IMR-90 (cell line): ENCODE measurements around the gene SREBF2. TPM values are rescaled to one million over a fixed set of nuclear protein-coding genes. Genes with fewer than 3 reads are reported as not detected.

Experiments used
- ATAC-seq: fragments of 200-7000 bp; cut with Tn5 transposase; 2 replicates; pipeline ENCODE4 v1.9.1; 2020; ENCODE audit warnings: low read depth, mild to moderate bottlenecking, moderate library complexity
- BruUV-seq: library from RNA; stranded (reverse); fragments of 400-500 nt; replicated peaks from 2 replicates; lab custom pipeline; 2021; lab: Mats Ljungman, UMichigan
- CTCF ChIA-PET: fragments of 300-600 bp; formaldehyde crosslinking; extraction: SDS; loops from one replicate; lab custom pipeline; 2021; ENCODE audit warnings: antibody characterized with exemption; lab: Yijun Ruan, JAX
- POLR2A ChIA-PET: fragments of 300-600 bp; sonication (Branson Sonifier 250); formaldehyde crosslinking; loops from one replicate; lab custom pipeline; 2022; ENCODE audit warnings: antibody characterized with exemption; ENCODE audit not compliant: unreplicated experiment; lab: Charles Lee
- DNase-seq: peaks from one replicate; pipeline ENCODE4 v3.0.0; 2013
- H2AFZ ChIP-seq: replicated peaks from 2 replicates; pipeline ENCODE3; 2013; ENCODE audit warnings: low read length, mild to moderate bottlenecking; ENCODE audit not compliant: poor library complexity
- H2AK5ac ChIP-seq: 2 replicates; pipeline ENCODE4 v1.6.1; 2013; ENCODE audit warnings: low read depth, low read length, inconsistent platforms
- H2AK9ac ChIP-seq: replicated peaks from 2 replicates; pipeline ENCODE3; 2013; ENCODE audit warnings: mild to moderate bottlenecking, low read depth, low read length, moderate library complexity; ENCODE audit not compliant: poor library complexity
- H2BK120ac ChIP-seq: 2 replicates; pipeline ENCODE4 v1.6.1; 2013; ENCODE audit warnings: low read depth, low read length, inconsistent platforms
- H2BK15ac ChIP-seq: 3 replicates; pipeline ENCODE4 v1.6.1; 2013; ENCODE audit warnings: low read depth, low read length, inconsistent platforms
- H2BK20ac ChIP-seq: 2 replicates; pipeline ENCODE4 v1.6.1; 2013; ENCODE audit warnings: low read depth, mild to moderate bottlenecking, inconsistent platforms, low read length, moderate library complexity
- H2BK5ac ChIP-seq: 2 replicates; pipeline ENCODE4 v1.6.1; 2013; ENCODE audit warnings: mild to moderate bottlenecking, low read depth, low read length, inconsistent platforms; ENCODE audit not compliant: poor library complexity, severe bottlenecking
- H3K14ac ChIP-seq: replicated peaks from 2 replicates; pipeline ENCODE4 v1.6.1; 2013; ENCODE audit warnings: low read depth, low read length, inconsistent platforms
- H3K18ac ChIP-seq: 2 replicates; pipeline ENCODE4 v1.6.1; 2013; ENCODE audit warnings: low read depth, low read length, control low read depth
- H3K23ac ChIP-seq: 2 replicates; pipeline ENCODE4 v1.6.1; 2013; ENCODE audit warnings: low read depth, low read length, inconsistent platforms
- H3K27ac ChIP-seq: 2 replicates; pipeline ENCODE4 v1.5.1; 2013; ENCODE audit warnings: mild to moderate bottlenecking, control low read depth, low read length; ENCODE audit not compliant: insufficient read depth
- H3K27me3 ChIP-seq: 2 replicates; pipeline ENCODE4 v1.6.1; 2013; ENCODE audit warnings: low read length; ENCODE audit not compliant: control insufficient read depth, insufficient read depth
- H3K36me3 ChIP-seq: 2 replicates; pipeline ENCODE4 v1.6.1; 2013; ENCODE audit warnings: low read length, mixed read lengths; ENCODE audit not compliant: control insufficient read depth, insufficient read depth
- H3K4ac ChIP-seq: 2 replicates; pipeline ENCODE4 v1.6.1; 2013; ENCODE audit warnings: low read depth, low read length, inconsistent platforms
- H3K4me1 ChIP-seq: 2 replicates; pipeline ENCODE4 v1.6.1; 2013; ENCODE audit warnings: low read length, mixed read lengths; ENCODE audit not compliant: control insufficient read depth, insufficient read depth
- H3K4me2 ChIP-seq: 2 replicates; pipeline ENCODE4 v1.6.1; 2013; ENCODE audit warnings: low read depth, mild to moderate bottlenecking, control low read depth, low read length, moderate library complexity
- H3K4me3 ChIP-seq: 2 replicates; pipeline ENCODE4 v1.5.1; 2013; ENCODE audit warnings: low read depth, mild to moderate bottlenecking, control low read depth, low read length, moderate library complexity; ENCODE audit not compliant: insufficient read depth
- H3K56ac ChIP-seq: 2 replicates; pipeline ENCODE4 v1.6.1; 2013; ENCODE audit warnings: low read length, inconsistent platforms; ENCODE audit not compliant: insufficient read depth; ENCODE audit errors: extremely low read depth
- H3K79me1 ChIP-seq, 2 experiments: 2 replicates each; pipeline ENCODE4 v1.6.1; 2013; ENCODE audit warnings: low read length in 2 of 2, inconsistent platforms in 1 of 2, low read depth in 1 of 2
- H3K9ac ChIP-seq: 2 replicates; pipeline ENCODE4 v1.6.1; 2013; ENCODE audit warnings: low read depth, low read length, control low read depth
- H3K9me1 ChIP-seq: 2 replicates; pipeline ENCODE4 v1.6.1; 2013; ENCODE audit warnings: low read length, inconsistent platforms; ENCODE audit not compliant: insufficient read depth
- H3K9me3 ChIP-seq: 2 replicates; pipeline ENCODE4 v1.6.1; 2013; ENCODE audit warnings: low read length; ENCODE audit not compliant: control insufficient read depth, insufficient read depth
- H4K20me1 ChIP-seq: 2 replicates; pipeline ENCODE4 v1.6.1; 2013; ENCODE audit warnings: low read length, inconsistent platforms; ENCODE audit not compliant: insufficient read depth
- H4K5ac ChIP-seq: 2 replicates; pipeline ENCODE4 v1.6.1; 2013; ENCODE audit warnings: mild to moderate bottlenecking, low read depth, low read length, control low read depth
- H4K8ac ChIP-seq, 2 experiments: 2 replicates each; pipeline ENCODE4 v1.6.1; 2013; ENCODE audit warnings: low read depth in 2 of 2, low read length in 2 of 2, control low read depth in 1 of 2, inconsistent platforms in 1 of 2
- H4K91ac ChIP-seq: 2 replicates; pipeline ENCODE4 v1.6.1; 2013; ENCODE audit warnings: low read depth, low read length, inconsistent platforms; ENCODE audit not compliant: insufficient read depth
- BHLHE40 ChIP-seq: fragments of 150-350 bp; IDR thresholded peaks from 2 replicates; pipeline ENCODE4 v1.6.1; 2016; ENCODE audit warnings: mild to moderate bottlenecking, low read depth, low read length
- CEBPB ChIP-seq: IDR thresholded peaks from 2 replicates; pipeline ENCODE4 v1.6.1; 2012; ENCODE audit warnings: low read depth, low read length, improper control_type of control experiment
- CHD1 ChIP-seq: IDR thresholded peaks from 2 replicates; pipeline ENCODE4 v1.6.1; 2012; ENCODE audit warnings: low read depth, low read length, improper control_type of control experiment
- FOS ChIP-seq: fragments of 150-350 bp; IDR thresholded peaks from 2 replicates; pipeline ENCODE4 v1.6.1; 2016; ENCODE audit warnings: low read depth, low read length
- MAFK ChIP-seq: IDR thresholded peaks from 2 replicates; pipeline ENCODE4 v1.6.1; 2012; ENCODE audit warnings: low read depth, low read length, improper control_type of control experiment
- MXI1 ChIP-seq: IDR thresholded peaks from 2 replicates; pipeline ENCODE4 v1.6.1; 2012; ENCODE audit warnings: low read depth, mild to moderate bottlenecking, low read length, moderate library complexity, borderline replicate concordance
- NFE2L2 ChIP-seq: fragments of 150-350 bp; IDR thresholded peaks from 2 replicates; pipeline ENCODE4 v1.6.1; 2016; ENCODE audit warnings: low read depth, mild to moderate bottlenecking, low read length
- POLR2A ChIP-seq: IDR thresholded peaks from 2 replicates; pipeline ENCODE4 v1.6.1; 2012; ENCODE audit warnings: mild to moderate bottlenecking, low read depth, low read length
- RAD21 ChIP-seq: IDR thresholded peaks from 2 replicates; pipeline ENCODE4 v1.6.1; 2012; ENCODE audit warnings: low read length, improper control_type of control experiment
- RCOR1 ChIP-seq: IDR thresholded peaks from 2 replicates; pipeline ENCODE4 v1.6.1; 2012; ENCODE audit warnings: mild to moderate bottlenecking, low read length, improper control_type of control experiment; ENCODE audit not compliant: insufficient replicate concordance
- RFX5 ChIP-seq: IDR thresholded peaks from 2 replicates; pipeline ENCODE4 v1.8.0; 2012; ENCODE audit warnings: low read depth, mild to moderate bottlenecking, low read length, moderate library complexity
- SMC3 ChIP-seq: fragments of 150-350 bp; IDR thresholded peaks from 2 replicates; pipeline ENCODE4 v1.6.1; 2016; ENCODE audit warnings: low read depth, mild to moderate bottlenecking, antibody characterized with exemption, low read length, moderate library complexity
- WGBS, 2 experiments: methylation state at CpG; one replicate each; pipeline versions ENCODE4 v1.1.5 to v1.1.7; 2013; ENCODE audit warnings: missing lambda C conversion rate in 2 of 2; ENCODE audit not compliant: insufficient read length in 1 of 2; ENCODE audit errors: extremely low coverage in 2 of 2; 5-methylcytosine and 5-hydroxymethylcytosine counted together
- dilution Hi-C: fragments of 300-500 bp; cut with HindIII; formaldehyde crosslinking; loops from one replicate; pipeline ENCODE4 v1.14.3; 2018; ENCODE audit warnings: low sequenced_read_pairs; ENCODE audit not compliant: unreplicated experiment
- in situ Hi-C: fragments of 300-500 bp; cut with MboI; formaldehyde crosslinking; loops from 3 replicates; pipeline ENCODE4 v1.14.3; 2019; ENCODE audit warnings: low sequenced_read_pairs, inconsistent platforms, mixed read lengths
- intact Hi-C: fragments of 100-400 bp; cut with micrococcal nuclease; formaldehyde crosslinking; loops from 2 replicates; pipeline ENCODE4 v1.10.0; 2022
- polyA plus RNA-seq, 3 experiments: library from polyadenylated mRNA; depleted of rRNA; stranded (reverse); fragments of >200 nt; gene quantifications; 2 replicates each; pipeline ENCODE4 v1.2.3, GENCODE V29; 2012; ENCODE audit warnings: low replicate concordance in 1 of 3
- total RNA-seq: library from RNA; depleted of rRNA; stranded (reverse); fragments of >200 nt; gene quantifications from 2 replicates; pipeline ENCODE4 v1.2.3, GENCODE V29; 2012
- TF ChIP-seq, protein P1 (sequence below): fragments of 150-350 bp; IDR thresholded peaks from 2 replicates; pipeline ENCODE4 v1.6.1; 2017; ENCODE audit warnings: mild to moderate bottlenecking, antibody characterized with exemption, low read length, low read depth

SREBF2 gene
- total and polyA plus RNA-seq, 2 of the 4 experiments (the other 2 are of a cell fraction) = 8.1 to 47.4 TPM

DNA sequence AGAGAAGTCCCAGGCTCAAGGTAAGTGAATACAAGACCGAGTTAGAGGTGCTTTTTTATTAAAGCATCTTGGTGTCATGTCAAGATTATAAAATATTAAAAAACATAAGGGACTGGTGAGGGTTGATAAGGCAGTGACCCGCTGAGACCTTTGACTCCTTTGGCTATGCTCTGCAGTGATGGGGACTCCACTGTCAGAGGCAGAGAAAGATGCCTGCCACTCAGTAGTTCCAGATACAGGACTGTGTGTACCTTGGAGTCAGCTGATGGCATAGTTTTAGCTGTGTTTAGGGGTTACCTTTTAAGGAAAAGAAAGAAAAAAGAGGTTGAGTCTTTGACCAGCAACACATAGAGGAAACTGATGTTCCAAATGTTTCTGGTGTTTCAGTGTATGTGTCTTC lies 41.2 kb downstream of the SREBF2 start:
- no peak overlapping the region for H3K56ac ChIP-seq
- H2BK15ac ChIP-seq = no peak overlapping the region
- H4K91ac ChIP-seq = no peak overlapping the region
- H3K4ac ChIP-seq = no peak overlapping the region
- H3K79me1 ChIP-seq = no peaks in the 10 kb centered on the region
- no peak overlapping the region for H3K4me2 ChIP-seq
- dilution Hi-C loops = no loop called here
- no peak overlapping the region for H2AK5ac ChIP-seq
- H3K18ac ChIP-seq = no peak overlapping the region
- H4K5ac ChIP-seq = no peak overlapping the region
- no peak overlapping the region for H2BK20ac ChIP-seq
- peaks cover 28% of the 10 kb centered on the region for H3K36me3 ChIP-seq
- H2AK9ac ChIP-seq = no peak overlapping the region
- no peak overlapping the region for H2BK5ac ChIP-seq
- H3K4me1 ChIP-seq = peaks cover 5% of the 10 kb centered on the region
- peaks cover 9% of the 10 kb centered on the region; the same call in 1 of the 2 replicates for H3K9me1 ChIP-seq
- H3K27me3 ChIP-seq = no peaks in the 10 kb centered on the region
- ChIA-PET CTCF (no interaction called here), POLR2A (no interaction called here)
- H4K20me1 ChIP-seq = no peaks in the 10 kb centered on the region
- H3K27ac ChIP-seq = no peak overlapping the region
- TF ChIP-seq RFX5 = no peak
- no peak for TF ChIP-seq SMC3
- TF ChIP-seq MAFK = no peak
- no peak for TF ChIP-seq POLR2A
- no peak for TF ChIP-seq BHLHE40
- TF ChIP-seq RAD21 = no peak
- no peak for TF ChIP-seq RCOR1
- no peak for TF ChIP-seq NFE2L2
- no peak for TF ChIP-seq CHD1
- TF ChIP-seq, protein P1, sequence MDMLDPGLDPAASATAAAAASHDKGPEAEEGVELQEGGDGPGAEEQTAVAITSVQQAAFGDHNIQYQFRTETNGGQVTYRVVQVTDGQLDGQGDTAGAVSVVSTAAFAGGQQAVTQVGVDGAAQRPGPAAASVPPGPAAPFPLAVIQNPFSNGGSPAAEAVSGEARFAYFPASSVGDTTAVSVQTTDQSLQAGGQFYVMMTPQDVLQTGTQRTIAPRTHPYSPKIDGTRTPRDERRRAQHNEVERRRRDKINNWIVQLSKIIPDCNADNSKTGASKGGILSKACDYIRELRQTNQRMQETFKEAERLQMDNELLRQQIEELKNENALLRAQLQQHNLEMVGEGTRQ = no peak
- no peak for TF ChIP-seq CEBPB
- TF ChIP-seq FOS = no peak
- TF ChIP-seq MXI1 = no peak
- H2BK120ac ChIP-seq = no peak overlapping the region
- H3K23ac ChIP-seq = no peak overlapping the region
- H3K4me3 ChIP-seq = no peak overlapping the region
- H2AFZ ChIP-seq = no peak overlapping the region
- no peak overlapping the region for H3K14ac ChIP-seq
- no peak for DNase-seq
- ATAC-seq = no peak
- intact Hi-C loops = no loop called here
- H3K9me3 ChIP-seq = no peaks in the 10 kb centered on the region
- in situ Hi-C loops = no loop called here
- WGBS, 2 experiments = 100% methylated on average over 1 of the region's 2 CpGs; no CpG with 5 or more reads in 1 of the 2 experiments
- H3K9ac ChIP-seq = no peak overlapping the region
- no TSS peak for BruUV-seq
- H4K8ac ChIP-seq = no peak overlapping the region
